Suprapubic skin (tissue), 3 donors: ENCODE data around the gene RACK1.

ENCODE experiments used
- CTCF ChIP-seq, 2 donors: fragments of 200-600 bp in 1 of 2; fragments of 450-650 bp in 1 of 2; sonication (generic) in 1 of 2; IDR thresholded peaks; one replicate each; pipeline ENCODE4 v1.5.1; 2016 to 2019; ENCODE audit warnings: antibody characterized with exemption in 2 of 2, mild to moderate bottlenecking in 1 of 2, moderate library complexity in 1 of 2
- EP300 ChIP-seq: sonication (generic); formaldehyde crosslinking; IDR thresholded peaks from one replicate; pipeline ENCODE4 v1.6.1; 2017; ENCODE audit warnings: antibody characterized with exemption
- POLR2A ChIP-seq, 2 donors: fragments of 450-650 bp; IDR thresholded peaks; one replicate each; pipeline ENCODE4 v1.6.1; 2017; ENCODE audit warnings: antibody characterized with exemption in 2 of 2, mild to moderate bottlenecking in 2 of 2, moderate library complexity in 2 of 2

- no peak for TF ChIP-seq CTCF (IDR thresholded peaks at IDR 0.05)
- TF ChIP-seq POLR2A (IDR thresholded peaks at IDR 0.05), result no peak
- TF ChIP-seq EP300, result no peak
Measured at GRCh38 chr5:181232593-181232992, 11.1 kb downstream of the RACK1 start.
